Eye (tissue), 1 donor: ENCODE measurements around the gene IGFALS.

Experiments used
- DNase-seq: peaks from one replicate; pipeline ENCODE4 v3.0.0-alpha.2; 2015

Gene IGFALS

GRCh38 chr16:1763521-1764511 is 29.7 kb downstream of the IGFALS start:
- peak; percentile 78 for DNase-seq

- no peak for DNase-seq
Measured at GRCh38 chr16:1762879-1763520, 30.5 kb downstream of the IGFALS start.

- DNase-seq, result no peak
Measured at GRCh38 chr16:1762196-1762878, 31.2 kb downstream of the IGFALS start.

GRCh38 chr16:1761751-1762150 is 31.8 kb downstream of the IGFALS start:
- DNase-seq, result no peak

- DNase-seq, result no peak
Measured at GRCh38 chr16:1760911-1761310, 32.6 kb downstream of the IGFALS start.

- no peak for DNase-seq
Measured at GRCh38 chr16:1759511-1759910, 34.0 kb downstream of the IGFALS start.

- no peak for DNase-seq
Measured at GRCh38 chr16:1758923-1759322, 34.6 kb downstream of the IGFALS start.

- no peak for DNase-seq
Measured at GRCh38 chr16:1757714-1758461, 35.6 kb downstream of the IGFALS start.

GRCh38 chr16:1754204-1754603 is 39.3 kb downstream of the IGFALS start:
- DNase-seq, result no peak

GRCh38 chr16:1752853-1753252 is 40.7 kb downstream of the IGFALS start:
- DNase-seq, result no peak

GRCh38 chr16:1751946-1752345 is 41.6 kb downstream of the IGFALS start:
- DNase-seq, result no peak

GRCh38 chr16:1749152-1750117 is 44.1 kb downstream of the IGFALS start:
- no peak for DNase-seq

GRCh38 chr16:1747934-1748333 is 45.6 kb downstream of the IGFALS start:
- DNase-seq, result no peak

GRCh38 chr16:1746693-1747195 is 46.8 kb downstream of the IGFALS start:
- no peak for DNase-seq

GRCh38 chr16:1745900-1746692 is 47.4 kb downstream of the IGFALS start:
- DNase-seq, result no peak

GRCh38 chr16:1745181-1745899 is 48.2 kb downstream of the IGFALS start:
- DNase-seq, result no peak

GRCh38 chr16:1744338-1744840 is 49.1 kb downstream of the IGFALS start:
- no peak for DNase-seq

GRCh38 chr16:1743376-1744337 is 49.8 kb downstream of the IGFALS start:
- no peak for DNase-seq
